Activated CD4-positive, alpha-beta T cell treated with anti-CD3 and anti-CD28 coated beads, Interleukin-2, amount 50 U/mL, for 16 hours (primary cell): ENCODE measurements around the gene NDUFS6.
"Not testable (repeated sequence)": the region's sequence is repeated elsewhere in the genome, so short reads cannot be mapped to it uniquely, and the experiment has no call there.

Experiments used
- DNase-seq: peaks from one replicate; pipeline ENCODE4 v3.0.0-alpha.2; 2020

Gene NDUFS6

GRCh38 chr5:1784197-1785050, 16.8 kb upstream of the NDUFS6 start:
- no peak for DNase-seq

GRCh38 chr5:1785062-1785461, 16.1 kb upstream of the NDUFS6 start:
- no peak for DNase-seq

- DNase-seq, result no peak
Observed at GRCh38 chr5:1785984-1786383, 15.2 kb upstream of the NDUFS6 start.

GRCh38 chr5:1786621-1787471, 14.4 kb upstream of the NDUFS6 start:
- no peak for DNase-seq

GRCh38 chr5:1787472-1788047, 13.6 kb upstream of the NDUFS6 start:
- no peak for DNase-seq

GRCh38 chr5:1788200-1788599, 13.0 kb upstream of the NDUFS6 start:
- DNase-seq, result no peak

- no peak for DNase-seq
Observed at GRCh38 chr5:1788828-1789227, 12.4 kb upstream of the NDUFS6 start.

GRCh38 chr5:1789438-1789833, 11.8 kb upstream of the NDUFS6 start:
- peak; percentile 67 for DNase-seq

GRCh38 chr5:1789834-1790471, 11.3 kb upstream of the NDUFS6 start:
- no peak for DNase-seq

- DNase-seq, result no peak
Observed at GRCh38 chr5:1791176-1791575, 10.0 kb upstream of the NDUFS6 start.

GRCh38 chr5:1792842-1793266, 8.4 kb upstream of the NDUFS6 start:
- peak; percentile 95 for DNase-seq

GRCh38 chr5:1793301-1793740, 7.9 kb upstream of the NDUFS6 start:
- peak; percentile 56 for DNase-seq

GRCh38 chr5:1793966-1794900, 7.0 kb upstream of the NDUFS6 start:
- peak; percentile 11 for DNase-seq

- DNase-seq, result no peak
Observed at GRCh38 chr5:1794901-1795290, 6.3 kb upstream of the NDUFS6 start.

GRCh38 chr5:1795506-1795905, 5.7 kb upstream of the NDUFS6 start:
- no peak for DNase-seq

GRCh38 chr5:1795931-1796330, 5.3 kb upstream of the NDUFS6 start:
- no peak for DNase-seq

- DNase-seq, result no peak
Observed at GRCh38 chr5:1796371-1797102, 4.7 kb upstream of the NDUFS6 start.

- no peak for DNase-seq
Observed at GRCh38 chr5:1797103-1797800, 4.0 kb upstream of the NDUFS6 start.

- no peak for DNase-seq
Observed at GRCh38 chr5:1797855-1798254, 3.4 kb upstream of the NDUFS6 start.

GRCh38 chr5:1798589-1798988, 2.6 kb upstream of the NDUFS6 start:
- DNase-seq, result not testable (repeated sequence)
